K562 (cell line): ENCODE measurements around the gene BTBD2. TPM values are rescaled to one million over a fixed set of nuclear protein-coding genes. Genes with fewer than 3 reads are reported as not detected.
A peak's percentile ranks its signal among the peaks of the same experiment; 100 is the strongest.

Source experiments
- CHD4 ChIP-seq: fragments of 200-600 bp; sonication (generic); IDR thresholded peaks from 3 replicates; pipeline ENCODE4 v1.6.1; 2012; ENCODE audit warnings: low read depth, mild to moderate bottlenecking, mixed read lengths, low read length, inconsistent platforms; ENCODE audit not compliant: insufficient read depth, insufficient replicate concordance, poor library complexity, severe bottlenecking
- E2F6 ChIP-seq, 2 experiments: IDR thresholded peaks; 2 replicates each; pipeline ENCODE4 v1.6.1; 2011; ENCODE audit warnings: borderline replicate concordance in 1 of 2, control low read depth in 1 of 2, low read depth in 1 of 2, low read length in 1 of 2, mild to moderate bottlenecking in 1 of 2, mixed read lengths in 1 of 2, moderate library complexity in 1 of 2; ENCODE audit not compliant: insufficient read depth in 1 of 2, insufficient read length in 1 of 2, poor library complexity in 1 of 2, severe bottlenecking in 1 of 2; ENCODE audit errors: extremely low read depth in 1 of 2
- E2F8 ChIP-seq: fragments of 450-650 bp; IDR thresholded peaks from 2 replicates; pipeline ENCODE4 v1.7.1; 2018; ENCODE audit warnings: mild to moderate bottlenecking, low read depth; ENCODE audit not compliant: partially characterized antibody
- ESRRA ChIP-seq: fragments of 450-650 bp; IDR thresholded peaks from 2 replicates; pipeline ENCODE4 v1.6.1; 2014; ENCODE audit warnings: low read depth, mild to moderate bottlenecking, moderate library complexity, borderline replicate concordance
- NR2C2 ChIP-seq, 2 experiments: fragments of 200-800 bp in 1 of 2; sonication (Bioruptor generic) in 1 of 2; sonication (generic) in 1 of 2; formaldehyde crosslinking in 1 of 2; IDR thresholded peaks; 2 replicates each; pipeline versions ENCODE4 v1.6.1 to v1.8.0; 2016 to 2022; ENCODE audit warnings: mild to moderate bottlenecking in 1 of 2, missing compliant biosample characterization in 1 of 2, missing genetic modification characterization in 1 of 2, missing genetic modification reagents in 1 of 2
- RBM15 ChIP-seq: fragments of 200-400 bp; formaldehyde crosslinking; IDR thresholded peaks from 2 replicates; pipeline ENCODE4 v1.6.1; 2018; ENCODE audit warnings: mild to moderate bottlenecking, low read length, moderate library complexity; ENCODE audit not compliant: insufficient read depth
- polyA plus RNA-seq, 8 experiments: library from polyadenylated mRNA; depleted of rRNA in 4 of 8; stranded (reverse) in 5 of 8; unstranded in 3 of 8; fragments of >200 nt; fragmentation: Nextera tagmentation in 2 of 8; fragmentation: Illumina TruSeq in 1 of 8; extraction: Ambion mirVana in 2 of 8; extraction: Trizol in 1 of 8; gene quantifications; 2 replicates each; pipeline versions ENCODE4 v1.2.1 to v1.2.3, GENCODE V29; 2011 to 2014; ENCODE audit warnings: inconsistent platforms in 1 of 8, missing spikeins in 1 of 8
- total RNA-seq, 7 experiments: library from RNA; depleted of rRNA in 6 of 7; stranded (reverse); fragments of >200 nt in 6 of 7; fragmentation: Illumina TruSeq in 2 of 7; extraction: Trizol in 2 of 7; gene quantifications; 2 replicates each; pipeline versions ENCODE4 v1.2.1 to v1.2.3, GENCODE V29; 2011 to 2021; ENCODE audit warnings: low replicate concordance in 1 of 7
- TF ChIP-seq, protein P1 (sequence below): fragments of 200-800 bp; sonication (Bioruptor generic); IDR thresholded peaks from 2 replicates; pipeline ENCODE4 v1.6.1; 2016; ENCODE audit warnings: missing genetic modification characterization, missing compliant biosample characterization
- TF ChIP-seq, protein P2 (sequence below): fragments of 250-450 bp; sonication (Bioruptor Pico); IDR thresholded peaks from 2 replicates; pipeline ENCODE4 v1.8.0; 2022; ENCODE audit warnings: inconsistent platforms
- TF ChIP-seq, protein P3 (sequence below): IDR thresholded peaks from 2 replicates; pipeline ENCODE4 v1.6.1; 2014; ENCODE audit warnings: antibody characterized with exemption

The BTBD2 gene
- total and polyA plus RNA-seq, 9 of the 15 experiments (the other 6 are each of a cell fraction or from before 2014, with no cell fraction given): 0.10 to 15.6 (median 6.9) TPM

- TF ChIP-seq, protein P1, sequence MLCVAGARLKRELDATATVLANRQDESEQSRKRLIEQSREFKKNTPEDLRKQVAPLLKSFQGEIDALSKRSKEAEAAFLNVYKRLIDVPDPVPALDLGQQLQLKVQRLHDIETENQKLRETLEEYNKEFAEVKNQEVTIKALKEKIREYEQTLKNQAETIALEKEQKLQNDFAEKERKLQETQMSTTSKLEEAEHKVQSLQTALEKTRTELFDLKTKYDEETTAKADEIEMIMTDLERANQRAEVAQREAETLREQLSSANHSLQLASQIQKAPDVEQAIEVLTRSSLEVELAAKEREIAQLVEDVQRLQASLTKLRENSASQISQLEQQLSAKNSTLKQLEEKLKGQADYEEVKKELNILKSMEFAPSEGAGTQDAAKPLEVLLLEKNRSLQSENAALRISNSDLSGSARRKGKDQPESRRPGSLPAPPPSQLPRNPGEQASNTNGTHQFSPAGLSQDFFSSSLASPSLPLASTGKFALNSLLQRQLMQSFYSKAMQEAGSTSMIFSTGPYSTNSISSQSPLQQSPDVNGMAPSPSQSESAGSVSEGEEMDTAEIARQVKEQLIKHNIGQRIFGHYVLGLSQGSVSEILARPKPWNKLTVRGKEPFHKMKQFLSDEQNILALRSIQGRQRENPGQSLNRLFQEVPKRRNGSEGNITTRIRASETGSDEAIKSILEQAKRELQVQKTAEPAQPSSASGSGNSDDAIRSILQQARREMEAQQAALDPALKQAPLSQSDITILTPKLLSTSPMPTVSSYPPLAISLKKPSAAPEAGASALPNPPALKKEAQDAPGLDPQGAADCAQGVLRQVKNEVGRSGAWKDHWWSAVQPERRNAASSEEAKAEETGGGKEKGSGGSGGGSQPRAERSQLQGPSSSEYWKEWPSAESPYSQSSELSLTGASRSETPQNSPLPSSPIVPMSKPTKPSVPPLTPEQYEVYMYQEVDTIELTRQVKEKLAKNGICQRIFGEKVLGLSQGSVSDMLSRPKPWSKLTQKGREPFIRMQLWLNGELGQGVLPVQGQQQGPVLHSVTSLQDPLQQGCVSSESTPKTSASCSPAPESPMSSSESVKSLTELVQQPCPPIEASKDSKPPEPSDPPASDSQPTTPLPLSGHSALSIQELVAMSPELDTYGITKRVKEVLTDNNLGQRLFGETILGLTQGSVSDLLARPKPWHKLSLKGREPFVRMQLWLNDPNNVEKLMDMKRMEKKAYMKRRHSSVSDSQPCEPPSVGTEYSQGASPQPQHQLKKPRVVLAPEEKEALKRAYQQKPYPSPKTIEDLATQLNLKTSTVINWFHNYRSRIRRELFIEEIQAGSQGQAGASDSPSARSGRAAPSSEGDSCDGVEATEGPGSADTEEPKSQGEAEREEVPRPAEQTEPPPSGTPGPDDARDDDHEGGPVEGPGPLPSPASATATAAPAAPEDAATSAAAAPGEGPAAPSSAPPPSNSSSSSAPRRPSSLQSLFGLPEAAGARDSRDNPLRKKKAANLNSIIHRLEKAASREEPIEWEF (CRISPR knock-in tag): no peak
- TF ChIP-seq E2F6 (IDR thresholded peaks at IDR 0.05; ENCODE audit: borderline replicate concordance in 1 of 2, extremely low read depth in 1 of 2, insufficient read depth in 1 of 2, insufficient read length in 1 of 2, low read depth in 1 of 2, low read length in 1 of 2, poor library complexity in 1 of 2, severe bottlenecking in 1 of 2) (peak in 1 of 2 experiments; percentile 45), ESRRA (peak; percentile 31; the same call in 1 of the 2 replicates), CHD4 (peak; percentile 97), E2F8 (no peak), RBM15 (no peak), NR2C2 (CRISPR knock-in tag; IDR thresholded peaks at IDR 0.05) (peak; percentile 47; the same call in 1 of the 2 replicates), NR2C2 (tag; IDR thresholded peaks at IDR 0.05) (peak; percentile 43; the same call in 1 of the 2 replicates)
- TF ChIP-seq, protein P2, sequence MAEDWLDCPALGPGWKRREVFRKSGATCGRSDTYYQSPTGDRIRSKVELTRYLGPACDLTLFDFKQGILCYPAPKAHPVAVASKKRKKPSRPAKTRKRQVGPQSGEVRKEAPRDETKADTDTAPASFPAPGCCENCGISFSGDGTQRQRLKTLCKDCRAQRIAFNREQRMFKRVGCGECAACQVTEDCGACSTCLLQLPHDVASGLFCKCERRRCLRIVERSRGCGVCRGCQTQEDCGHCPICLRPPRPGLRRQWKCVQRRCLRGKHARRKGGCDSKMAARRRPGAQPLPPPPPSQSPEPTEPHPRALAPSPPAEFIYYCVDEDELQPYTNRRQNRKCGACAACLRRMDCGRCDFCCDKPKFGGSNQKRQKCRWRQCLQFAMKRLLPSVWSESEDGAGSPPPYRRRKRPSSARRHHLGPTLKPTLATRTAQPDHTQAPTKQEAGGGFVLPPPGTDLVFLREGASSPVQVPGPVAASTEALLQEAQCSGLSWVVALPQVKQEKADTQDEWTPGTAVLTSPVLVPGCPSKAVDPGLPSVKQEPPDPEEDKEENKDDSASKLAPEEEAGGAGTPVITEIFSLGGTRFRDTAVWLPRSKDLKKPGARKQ (CRISPR knock-in tag): no peak
- TF ChIP-seq, protein P3, sequence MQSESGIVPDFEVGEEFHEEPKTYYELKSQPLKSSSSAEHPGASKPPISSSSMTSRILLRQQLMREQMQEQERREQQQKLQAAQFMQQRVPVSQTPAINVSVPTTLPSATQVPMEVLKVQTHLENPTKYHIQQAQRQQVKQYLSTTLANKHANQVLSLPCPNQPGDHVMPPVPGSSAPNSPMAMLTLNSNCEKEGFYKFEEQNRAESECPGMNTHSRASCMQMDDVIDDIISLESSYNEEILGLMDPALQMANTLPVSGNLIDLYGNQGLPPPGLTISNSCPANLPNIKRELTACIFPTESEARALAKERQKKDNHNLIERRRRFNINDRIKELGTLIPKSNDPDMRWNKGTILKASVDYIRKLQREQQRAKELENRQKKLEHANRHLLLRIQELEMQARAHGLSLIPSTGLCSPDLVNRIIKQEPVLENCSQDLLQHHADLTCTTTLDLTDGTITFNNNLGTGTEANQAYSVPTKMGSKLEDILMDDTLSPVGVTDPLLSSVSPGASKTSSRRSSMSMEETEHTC: no peak
Observed at GRCh38 chr19:2050991-2051772, 35.7 kb upstream of the BTBD2 start, which contains the start of gene MKNK2 (continued).
